HG03280 (cell line): Measurements from ENCODE around the gene ZNF892.
"Not testable (repeated sequence)": the region's sequence is repeated elsewhere in the genome, so short reads cannot be mapped to it uniquely, and the experiment has no call there.

Source experiments
- ATAC-seq: cut with Tn5 transposase; IDR thresholded peaks from one replicate; pipeline ENCODE4 v1.9.1; 2021; ENCODE audit warnings: mild to moderate bottlenecking, moderate library complexity; ENCODE audit not compliant: unreplicated experiment

ZNF892 gene

DNA sequence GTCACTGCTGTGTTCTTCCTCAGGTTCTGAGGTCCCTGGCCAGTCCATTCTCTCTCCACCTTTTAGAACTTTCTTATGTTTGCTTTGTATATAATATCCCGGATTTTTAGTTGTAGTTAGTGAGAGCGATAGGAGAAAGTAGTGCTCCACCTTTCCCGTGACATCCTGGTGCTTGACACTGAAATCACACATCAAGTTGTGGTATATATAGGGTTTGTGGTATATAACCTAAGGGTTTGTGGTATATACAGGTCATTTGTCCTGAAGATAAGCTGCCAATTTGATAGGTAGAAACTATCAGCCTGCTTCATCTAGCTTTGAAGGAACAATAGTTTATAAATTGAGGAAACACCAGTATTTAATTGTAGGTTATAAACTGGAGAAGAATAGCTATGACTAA lies 13.1 kb downstream of the ZNF892 start:
- no peak for ATAC-seq

DNA sequence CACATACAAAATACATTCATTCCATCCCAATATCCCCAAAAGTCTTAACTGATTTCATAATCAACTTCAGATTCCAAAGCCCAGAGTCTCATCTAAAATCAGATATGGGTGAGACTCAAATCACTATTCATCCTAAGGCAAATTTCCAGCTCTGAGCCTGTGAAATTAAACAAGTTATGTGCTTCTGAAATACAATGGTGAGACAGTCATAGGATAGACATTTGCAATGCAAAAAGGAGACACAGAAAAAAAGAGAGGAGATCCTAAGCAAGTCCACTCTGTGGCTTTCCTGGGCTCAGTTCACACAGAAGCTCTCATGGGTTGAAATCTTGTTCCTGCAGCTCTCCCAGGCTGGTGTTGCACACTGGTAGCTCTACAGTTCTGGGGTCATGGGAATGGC lies 18.3 kb downstream of the ZNF892 start:
- ATAC-seq = no peak

DNA sequence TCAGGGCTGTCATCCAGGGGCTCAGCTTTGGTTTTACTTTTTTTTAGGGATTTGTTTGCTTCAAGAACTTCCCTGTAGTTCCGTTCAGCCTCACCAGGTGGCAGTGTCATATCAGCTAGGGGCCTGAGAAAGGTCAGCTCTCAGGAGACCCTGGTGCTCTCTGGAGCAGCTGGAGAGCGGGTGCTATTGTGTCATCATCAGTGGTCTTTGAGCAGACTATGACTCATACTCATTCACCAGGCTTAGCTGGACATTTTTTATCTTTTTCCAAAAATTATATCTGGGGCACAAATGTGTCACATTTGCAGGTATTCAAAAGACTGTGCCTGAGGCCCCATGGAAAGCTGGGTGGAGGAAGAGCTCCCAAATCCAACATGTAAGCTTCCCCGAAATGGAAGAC lies 24.4 kb downstream of the ZNF892 start:
- no peak for ATAC-seq

DNA sequence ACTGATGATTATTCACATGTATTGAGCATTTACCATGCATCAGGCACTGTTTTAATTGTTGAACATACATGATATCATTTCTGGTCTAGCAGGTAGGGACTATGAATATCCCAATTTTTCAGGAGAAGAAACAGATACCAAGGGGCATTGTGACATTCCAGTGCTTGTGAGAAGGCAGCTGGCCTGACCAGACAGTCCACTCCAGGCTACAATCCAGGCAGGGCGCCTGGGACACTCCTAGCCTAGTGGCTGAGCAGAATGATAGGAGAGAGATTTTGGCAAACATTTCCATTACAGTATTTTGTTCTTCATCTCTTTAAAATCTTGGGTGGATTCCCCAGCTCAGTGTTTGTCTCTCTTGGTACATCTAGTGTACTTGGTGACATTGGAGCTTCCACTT lies 24.9 kb downstream of the ZNF892 start:
- ATAC-seq = no peak

DNA sequence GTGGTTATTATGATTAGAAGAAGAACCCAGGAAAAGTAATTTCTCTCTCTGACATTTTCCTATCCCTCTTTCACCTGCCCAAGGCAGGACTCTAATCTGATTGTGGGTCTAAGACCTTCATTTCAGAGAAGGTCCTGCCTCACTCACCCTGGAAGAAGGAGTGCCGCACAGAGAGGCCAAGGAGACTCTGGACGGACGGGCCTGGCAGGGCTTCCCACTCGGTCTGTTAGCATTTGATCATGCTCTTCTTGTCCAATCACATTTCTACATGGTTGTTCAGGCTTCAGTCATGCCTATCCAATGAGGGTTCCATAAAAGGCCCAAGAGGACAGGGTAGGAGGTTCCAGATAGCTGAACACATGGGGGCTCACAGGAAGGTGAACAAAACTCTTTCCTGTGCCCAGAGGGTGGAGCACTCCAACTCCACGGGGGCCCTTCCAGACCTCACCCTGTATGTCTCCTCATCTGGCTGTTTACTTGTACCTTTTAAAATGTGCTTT lies 27.0 kb downstream of the ZNF892 start:
- ATAC-seq = no peak

DNA sequence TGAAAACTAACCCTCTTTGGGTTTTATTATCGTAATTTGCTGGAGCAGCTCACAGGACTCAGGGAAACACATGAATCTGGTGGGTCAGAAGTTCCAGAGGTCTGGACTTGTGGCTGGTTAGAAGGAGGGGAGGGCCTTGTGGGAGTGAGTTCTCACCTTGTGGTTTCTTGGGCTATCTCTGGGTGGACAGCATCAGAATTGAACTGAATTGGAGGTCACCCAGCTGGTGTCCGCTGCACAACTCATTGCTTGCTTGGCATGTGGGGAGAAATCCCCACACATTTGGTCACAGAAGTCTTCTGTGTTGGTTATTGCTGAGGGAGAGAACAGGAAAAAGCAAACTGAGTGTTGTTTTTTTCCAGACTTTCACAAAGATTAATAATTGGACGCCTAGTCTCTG lies 27.5 kb downstream of the ZNF892 start:
- ATAC-seq = no peak

DNA sequence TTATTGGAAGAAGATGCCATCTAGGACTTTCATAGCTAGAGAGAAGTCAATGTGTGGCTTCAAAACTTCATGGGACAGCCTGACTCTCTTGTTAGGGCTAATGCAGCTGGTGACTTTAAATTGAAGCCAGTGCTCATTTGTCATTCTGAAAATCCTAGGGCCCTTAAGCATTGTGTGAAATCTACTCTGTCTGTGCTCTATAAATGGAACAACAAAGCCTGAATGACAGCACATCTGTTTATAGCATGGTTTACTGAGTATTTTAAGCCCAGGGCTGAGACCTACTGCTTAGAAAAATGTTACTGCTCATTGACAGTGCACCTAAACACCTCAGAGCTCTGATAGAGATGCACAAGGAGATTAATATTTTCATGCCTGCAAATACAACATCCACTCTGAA lies 30.8 kb downstream of the ZNF892 start:
- no peak for ATAC-seq

DNA sequence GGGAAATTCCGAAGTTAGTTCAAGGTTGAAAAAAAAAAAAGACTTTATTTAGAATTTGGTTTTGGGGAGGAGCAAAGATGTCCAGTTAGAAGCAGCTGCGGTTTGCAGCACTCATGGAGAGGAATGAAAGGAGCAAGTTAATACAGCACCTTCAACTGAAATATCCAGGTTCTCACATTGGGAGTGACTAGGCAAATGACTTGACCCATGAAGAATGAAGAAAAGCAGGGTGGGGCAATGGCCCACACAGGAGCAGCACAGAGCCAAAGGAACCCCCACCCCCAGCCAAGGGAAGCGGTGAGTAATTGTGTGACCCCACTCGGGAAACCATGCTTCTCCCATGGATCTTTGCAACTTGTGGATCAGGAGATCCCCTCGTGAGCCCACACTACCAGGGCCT lies 32.8 kb downstream of the ZNF892 start:
- no peak for ATAC-seq

DNA sequence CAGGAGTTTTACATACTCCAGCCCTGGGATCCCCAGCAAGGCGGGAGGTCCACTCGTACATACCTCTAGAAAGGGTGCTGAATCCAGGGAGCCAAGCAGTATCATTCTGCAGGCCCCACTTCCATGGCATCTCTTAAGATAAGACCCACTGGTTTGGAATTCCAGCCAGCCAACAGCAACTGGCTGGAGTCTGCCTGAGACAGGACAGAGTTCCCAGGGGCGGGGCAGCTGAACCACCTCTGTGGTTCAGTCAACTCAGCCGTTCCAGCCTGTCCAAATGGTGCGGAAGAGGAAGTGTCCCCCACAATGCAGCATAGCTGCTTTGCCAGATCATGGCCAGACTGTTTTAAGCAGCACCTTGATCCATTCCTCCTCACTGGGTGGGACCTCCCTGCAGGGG lies 33.2 kb downstream of the ZNF892 start:
- no peak for ATAC-seq

DNA sequence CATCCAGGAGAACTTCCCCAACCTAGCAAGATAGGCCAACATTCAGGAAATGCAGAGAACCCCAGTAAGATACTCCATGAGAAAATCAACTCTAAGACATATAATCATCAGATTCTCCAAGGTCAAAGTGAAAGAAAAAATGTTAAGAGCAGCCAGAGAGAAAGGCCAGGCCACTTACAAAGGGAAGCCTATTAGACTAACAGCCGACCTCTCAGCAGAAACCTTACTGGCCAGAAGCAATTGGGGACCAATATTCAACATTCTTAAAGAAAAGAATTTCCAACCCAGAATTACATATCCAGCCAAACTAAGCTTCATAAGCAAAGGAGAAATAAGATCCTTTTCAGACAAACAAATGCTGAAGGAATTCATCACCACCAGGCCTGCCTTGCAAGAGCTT lies 34.8 kb downstream of the ZNF892 start:
- not testable (repeated sequence) for ATAC-seq
